ENCODE measurements around the gene RANBP3L.

The RANBP3L gene

DNA sequence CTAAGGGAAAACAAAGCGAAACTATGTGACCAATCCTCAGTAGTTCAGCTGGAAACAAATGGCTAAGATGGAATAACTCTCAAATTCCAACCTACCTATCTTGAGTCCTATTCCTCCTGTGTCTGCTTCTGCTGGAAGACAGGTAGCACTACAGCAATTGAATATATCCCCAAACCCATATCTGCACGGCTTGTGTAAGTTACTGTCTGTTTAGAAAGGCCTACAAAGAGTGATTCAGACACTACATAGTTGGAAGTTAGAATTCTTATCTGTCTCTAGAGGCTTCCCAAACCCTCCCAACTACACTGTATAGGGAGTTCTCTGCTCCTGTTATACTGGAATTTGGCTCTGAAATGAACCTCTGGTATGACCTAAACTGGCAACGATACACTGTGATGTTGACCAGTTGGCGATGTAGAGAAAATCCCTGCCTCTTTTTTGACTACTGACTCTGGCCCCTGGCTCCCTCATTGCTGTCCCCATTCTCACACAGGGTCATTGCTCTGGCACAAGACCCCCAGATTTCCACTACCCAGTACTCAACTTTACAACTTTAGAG is 37.4 kb downstream of the RANBP3L start:
- ChIA-PET CTCF (interaction anchor here (0.7 to 2.0 kb wide), 3 partner anchors 9 to 428 kb away, joined by 3 to 9 read pairs (median 5); no protein-coding TSS in a partner anchor), POLR2A (ENCODE audit: low non-redundant PET) (no interaction called here)

GRCh38 chr5:36261186-36261585 is 40.5 kb downstream of the RANBP3L start:
- TF ChIP-seq, protein P1, sequence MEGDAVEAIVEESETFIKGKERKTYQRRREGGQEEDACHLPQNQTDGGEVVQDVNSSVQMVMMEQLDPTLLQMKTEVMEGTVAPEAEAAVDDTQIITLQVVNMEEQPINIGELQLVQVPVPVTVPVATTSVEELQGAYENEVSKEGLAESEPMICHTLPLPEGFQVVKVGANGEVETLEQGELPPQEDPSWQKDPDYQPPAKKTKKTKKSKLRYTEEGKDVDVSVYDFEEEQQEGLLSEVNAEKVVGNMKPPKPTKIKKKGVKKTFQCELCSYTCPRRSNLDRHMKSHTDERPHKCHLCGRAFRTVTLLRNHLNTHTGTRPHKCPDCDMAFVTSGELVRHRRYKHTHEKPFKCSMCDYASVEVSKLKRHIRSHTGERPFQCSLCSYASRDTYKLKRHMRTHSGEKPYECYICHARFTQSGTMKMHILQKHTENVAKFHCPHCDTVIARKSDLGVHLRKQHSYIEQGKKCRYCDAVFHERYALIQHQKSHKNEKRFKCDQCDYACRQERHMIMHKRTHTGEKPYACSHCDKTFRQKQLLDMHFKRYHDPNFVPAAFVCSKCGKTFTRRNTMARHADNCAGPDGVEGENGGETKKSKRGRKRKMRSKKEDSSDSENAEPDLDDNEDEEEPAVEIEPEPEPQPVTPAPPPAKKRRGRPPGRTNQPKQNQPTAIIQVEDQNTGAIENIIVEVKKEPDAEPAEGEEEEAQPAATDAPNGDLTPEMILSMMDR (conservative IDR thresholded peaks at IDR 0.05; ENCODE audit: low read depth): no peak
- ChIA-PET POLR2A (ENCODE audit: low non-redundant PET) (no interaction called here), CTCF (interaction anchor here (1.1 kb wide), 1 partner anchor 435 kb away, joined by 4 read pairs; no protein-coding TSS in a partner anchor)
- H3K27ac ChIP-seq: no peak overlapping the region
- no peak for DNase-seq (ENCODE audit: low spot score)

More for the DNA sequence above, 37.4 kb downstream of the RANBP3L start:
- H3K27ac ChIP-seq: no peak overlapping the region
- TF ChIP-seq, protein P1 (conservative IDR thresholded peaks at IDR 0.05; ENCODE audit: low read depth): no peak
- DNase-seq (ENCODE audit: low spot score): no peak

GRCh38 chr5:36253575-36253974 is 48.1 kb downstream of the RANBP3L start:
- TF ChIP-seq, protein P1 (conservative IDR thresholded peaks at IDR 0.05; ENCODE audit: low read depth): no peak
- CTCF ChIA-PET: no interaction called here
- POLR2A ChIA-PET (ENCODE audit: low non-redundant PET): no interaction called here
- DNase-seq (ENCODE audit: low spot score): no peak
- H3K27ac ChIP-seq: no peak overlapping the region

- H3K27ac ChIP-seq: no peak overlapping the region
- POLR2A ChIA-PET (ENCODE audit: low non-redundant PET): no interaction called here
- no peak for DNase-seq (ENCODE audit: low spot score)
- TF ChIP-seq, protein P1 (conservative IDR thresholded peaks at IDR 0.05; ENCODE audit: low read depth): no peak
- CTCF ChIA-PET: interaction anchor here (0.7 kb wide), 1 partner anchor 63 kb away, joined by 3 read pairs; no protein-coding TSS in a partner anchor
Observed at GRCh38 chr5:36252722-36253365, 48.9 kb downstream of the RANBP3L start.

DNA sequence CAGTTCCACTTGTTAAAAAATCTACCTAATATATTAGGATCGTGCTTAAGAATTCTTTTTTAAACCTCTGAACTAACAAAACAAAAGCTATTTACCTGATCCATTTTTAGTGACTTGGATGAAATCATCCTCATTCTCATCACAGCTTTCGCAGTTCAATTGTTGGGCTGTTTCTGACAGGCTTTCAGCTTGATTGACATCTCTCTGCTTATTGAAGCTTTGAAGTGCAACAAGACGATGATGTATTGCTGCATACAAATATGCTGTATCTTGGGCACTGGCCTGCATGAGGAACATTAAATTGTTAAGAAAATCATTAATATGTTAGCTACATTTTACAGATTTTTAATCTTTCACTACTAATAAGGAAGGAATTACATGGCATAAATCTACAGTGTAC is 50.5 kb downstream of the RANBP3L start:
- DNase-seq (ENCODE audit: low spot score): no peak
- POLR2A ChIA-PET (ENCODE audit: low non-redundant PET): no interaction called here
- CTCF ChIA-PET: no interaction called here
- TF ChIP-seq, protein P1 (conservative IDR thresholded peaks at IDR 0.05; ENCODE audit: low read depth): no peak
- no peak overlapping the region for H3K27ac ChIP-seq

- DNase-seq (ENCODE audit: low spot score): no peak
- no peak overlapping the region for H3K27ac ChIP-seq
- TF ChIP-seq, protein P1 (conservative IDR thresholded peaks at IDR 0.05; ENCODE audit: low read depth): no peak
- ChIA-PET CTCF (no interaction called here), POLR2A (ENCODE audit: low non-redundant PET) (no interaction called here)
Observed at GRCh38 chr5:36250427-36250826, 51.3 kb downstream of the RANBP3L start.

Data from RWPE1 (cell line).